Measurements from ENCODE around the gene PDE4D. TPM values are rescaled to one million over a fixed set of nuclear protein-coding genes. Genes with fewer than 3 reads are reported as not detected.

Gene PDE4D
- total RNA-seq, 1 experiment from 2014 or later = 6.5 TPM

DNA sequence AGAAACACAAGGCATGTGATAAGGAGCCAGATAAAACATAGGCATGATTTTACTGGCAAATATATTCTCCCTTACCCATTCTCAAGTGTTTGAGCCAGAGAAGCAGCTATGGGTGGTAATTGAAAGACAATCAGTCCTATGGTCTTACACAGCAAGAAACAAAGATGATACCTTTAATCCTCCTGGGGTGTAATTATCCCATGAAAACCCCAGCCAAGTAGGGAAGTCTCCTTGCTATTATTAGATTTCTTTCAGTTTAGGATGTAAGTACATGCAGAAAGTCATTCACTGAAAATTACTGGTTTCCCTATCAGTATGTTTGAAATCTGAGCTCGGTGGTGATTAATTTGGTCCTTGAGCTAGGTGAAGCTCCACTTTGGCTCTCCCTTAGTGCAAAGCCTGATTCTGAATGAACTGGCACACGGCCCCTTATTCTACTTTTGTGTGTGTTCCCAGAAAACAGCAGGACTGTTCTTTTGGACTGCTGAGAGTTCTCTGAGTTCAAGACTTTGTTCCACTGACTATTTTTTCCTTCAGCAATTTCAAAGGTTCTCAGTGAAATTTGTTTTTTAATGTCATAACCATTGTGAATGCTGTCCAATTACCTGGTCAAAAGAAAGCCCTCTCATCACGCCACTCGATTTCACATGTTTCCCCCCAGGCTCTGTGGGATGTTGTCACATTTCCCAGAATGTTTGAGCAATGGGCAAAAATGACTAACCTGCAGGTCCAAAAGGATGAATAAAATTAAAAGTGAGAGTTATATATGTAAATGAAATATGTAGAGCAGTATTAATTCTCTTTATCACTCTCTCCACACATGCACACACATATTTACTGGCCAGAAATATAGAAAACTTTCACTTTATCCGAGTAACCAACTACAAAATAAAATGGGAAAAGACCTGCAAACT is 967.6 kb downstream of the PDE4D start:
- Histone ChIP-seq H3K27me3 (replicated peaks; ENCODE audit: insufficient read depth, low read depth, low read length, poor library complexity) (peaks cover 8% of the 10 kb centered on the region), H3K27ac (ENCODE audit: low read depth, low read length, poor library complexity, severe bottlenecking) (no peak overlapping the region), H3K4me3 (ENCODE audit: low read depth, low read length, poor library complexity, severe bottlenecking) (no peak overlapping the region), H3K9me3 (ENCODE audit: low read depth, low read length, poor library complexity, severe bottlenecking) (no peaks in the 10 kb centered on the region), H3K4me1 (ENCODE audit: insufficient read depth, low read length, poor library complexity, severe bottlenecking) (no peaks in the 10 kb centered on the region), H3K36me3 (ENCODE audit: insufficient read depth, low read length, poor library complexity, severe bottlenecking) (no peaks in the 10 kb centered on the region)
- ChIA-PET POLR2A (ENCODE audit: low non-redundant PET) (no interaction called here), CTCF (interaction anchor here (0.6 kb wide), 1 partner anchor 34 kb away, joined by 13 read pairs; no protein-coding TSS in a partner anchor)
- intact Hi-C loops (cut with micrococcal nuclease; ENCODE audit: unreplicated experiment) = no loop called here
- no TSS peak for BruUV-seq (replicated peaks)
- DNase-seq (ENCODE audit: low spot score) = peak; percentile 22
- TF ChIP-seq, protein P1, sequence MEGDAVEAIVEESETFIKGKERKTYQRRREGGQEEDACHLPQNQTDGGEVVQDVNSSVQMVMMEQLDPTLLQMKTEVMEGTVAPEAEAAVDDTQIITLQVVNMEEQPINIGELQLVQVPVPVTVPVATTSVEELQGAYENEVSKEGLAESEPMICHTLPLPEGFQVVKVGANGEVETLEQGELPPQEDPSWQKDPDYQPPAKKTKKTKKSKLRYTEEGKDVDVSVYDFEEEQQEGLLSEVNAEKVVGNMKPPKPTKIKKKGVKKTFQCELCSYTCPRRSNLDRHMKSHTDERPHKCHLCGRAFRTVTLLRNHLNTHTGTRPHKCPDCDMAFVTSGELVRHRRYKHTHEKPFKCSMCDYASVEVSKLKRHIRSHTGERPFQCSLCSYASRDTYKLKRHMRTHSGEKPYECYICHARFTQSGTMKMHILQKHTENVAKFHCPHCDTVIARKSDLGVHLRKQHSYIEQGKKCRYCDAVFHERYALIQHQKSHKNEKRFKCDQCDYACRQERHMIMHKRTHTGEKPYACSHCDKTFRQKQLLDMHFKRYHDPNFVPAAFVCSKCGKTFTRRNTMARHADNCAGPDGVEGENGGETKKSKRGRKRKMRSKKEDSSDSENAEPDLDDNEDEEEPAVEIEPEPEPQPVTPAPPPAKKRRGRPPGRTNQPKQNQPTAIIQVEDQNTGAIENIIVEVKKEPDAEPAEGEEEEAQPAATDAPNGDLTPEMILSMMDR (conservative IDR thresholded peaks at IDR 0.05; ENCODE audit: low read depth, low read length) = no peak
- no peak for TF ChIP-seq EZH2 (IDR thresholded peaks at IDR 0.05; ENCODE audit: borderline replicate concordance, low read depth, low read length, poor library complexity, severe bottlenecking)

DNA sequence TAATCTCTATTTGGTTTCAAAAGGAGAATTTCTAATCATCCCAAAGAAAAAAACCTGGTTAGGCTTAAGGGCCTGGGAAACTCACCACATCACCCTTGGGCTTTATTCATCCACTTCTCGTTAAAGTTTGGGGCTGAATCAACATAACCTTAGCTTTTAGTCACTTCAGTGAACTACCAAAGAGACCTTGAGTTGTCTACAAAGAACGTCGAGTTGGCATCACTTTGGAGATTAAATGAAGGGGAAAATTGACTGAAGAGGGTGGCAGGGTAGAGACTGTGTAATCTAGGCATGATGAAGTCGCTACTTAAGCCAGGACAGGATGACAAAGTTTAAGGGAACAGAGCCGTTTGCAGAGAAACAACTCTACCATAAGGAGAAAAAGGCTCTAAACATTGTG is 969.2 kb downstream of the PDE4D start:
- no peaks in the 10 kb centered on the region for H3K4me1 ChIP-seq (ENCODE audit: insufficient read depth, low read length, poor library complexity, severe bottlenecking)
- peaks cover 1% of the 10 kb centered on the region for H3K27me3 ChIP-seq (replicated peaks; ENCODE audit: insufficient read depth, low read depth, low read length, poor library complexity)
- intact Hi-C loops (cut with micrococcal nuclease; ENCODE audit: unreplicated experiment) = no loop called here
- BruUV-seq (replicated peaks) = no TSS peak
- POLR2A ChIA-PET (ENCODE audit: low non-redundant PET) = no interaction called here
- no peaks in the 10 kb centered on the region for H3K9me3 ChIP-seq (ENCODE audit: low read depth, low read length, poor library complexity, severe bottlenecking)
- no peak overlapping the region for H3K4me3 ChIP-seq (ENCODE audit: low read depth, low read length, poor library complexity, severe bottlenecking)
- DNase-seq (ENCODE audit: low spot score) = no peak
- CTCF ChIA-PET = no interaction called here
- no peak overlapping the region for H3K27ac ChIP-seq (ENCODE audit: low read depth, low read length, poor library complexity, severe bottlenecking)
- no peak for TF ChIP-seq EZH2 (IDR thresholded peaks at IDR 0.05; ENCODE audit: borderline replicate concordance, low read depth, low read length, poor library complexity, severe bottlenecking)
- H3K36me3 ChIP-seq (ENCODE audit: insufficient read depth, low read length, poor library complexity, severe bottlenecking) = no peaks in the 10 kb centered on the region

DNA sequence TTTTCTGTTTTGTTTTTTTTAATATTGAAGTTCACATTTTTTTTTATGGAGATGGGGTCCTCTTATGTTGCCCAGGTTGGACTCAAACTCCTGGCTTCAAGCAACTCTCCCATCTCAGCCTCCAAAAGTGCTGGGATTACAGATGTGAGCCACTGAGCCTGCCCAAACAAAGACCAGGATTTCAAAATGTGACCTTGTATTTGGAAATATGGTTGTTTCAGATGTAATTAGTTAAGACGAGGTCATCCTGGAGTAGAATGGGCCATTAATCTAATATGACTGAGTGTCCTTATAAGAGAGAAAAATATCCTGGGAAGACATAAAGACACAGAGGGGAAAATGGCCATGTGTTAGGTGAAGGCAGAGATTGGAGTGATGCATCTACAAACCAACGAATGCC is 970.2 kb downstream of the PDE4D start:
- ChIA-PET POLR2A (ENCODE audit: low non-redundant PET) (no interaction called here), CTCF (no interaction called here)
- intact Hi-C loops (cut with micrococcal nuclease; ENCODE audit: unreplicated experiment) = no loop called here
- Histone ChIP-seq H3K27me3 (replicated peaks; ENCODE audit: insufficient read depth, low read depth, low read length, poor library complexity) (no peaks in the 10 kb centered on the region), H3K9me3 (ENCODE audit: low read depth, low read length, poor library complexity, severe bottlenecking) (no peaks in the 10 kb centered on the region), H3K4me1 (ENCODE audit: insufficient read depth, low read length, poor library complexity, severe bottlenecking) (no peaks in the 10 kb centered on the region), H3K4me3 (ENCODE audit: low read depth, low read length, poor library complexity, severe bottlenecking) (no peak overlapping the region), H3K27ac (ENCODE audit: low read depth, low read length, poor library complexity, severe bottlenecking) (no peak overlapping the region), H3K36me3 (ENCODE audit: insufficient read depth, low read length, poor library complexity, severe bottlenecking) (no peaks in the 10 kb centered on the region)
- DNase-seq (ENCODE audit: low spot score) = no peak
- TF ChIP-seq, protein P1 (conservative IDR thresholded peaks at IDR 0.05; ENCODE audit: low read depth, low read length) = no peak
- no peak for TF ChIP-seq EZH2 (IDR thresholded peaks at IDR 0.05; ENCODE audit: borderline replicate concordance, low read depth, low read length, poor library complexity, severe bottlenecking)
- BruUV-seq (replicated peaks) = no TSS peak
